WTC11 (cell line): Measurements from ENCODE around the gene KLHL30. TPM values are rescaled to one million over a fixed set of nuclear protein-coding genes. Genes with fewer than 3 reads are reported as not detected.

ENCODE experiments used
- CREB1 ChIP-seq: sonication (generic); formaldehyde crosslinking; IDR thresholded peaks from 2 replicates; pipeline ENCODE4 v1.8.0; 2023; ENCODE audit warnings: mild to moderate bottlenecking, missing genetic modification reagents
- CTCF ChIP-seq: fragments of 200-600 bp; IDR thresholded peaks from 2 replicates; pipeline ENCODE4 v1.8.0; 2022; ENCODE audit warnings: antibody characterized with exemption
- MXD4 ChIP-seq: fragments of 250-450 bp; sonication (Bioruptor Pico); IDR thresholded peaks from 2 replicates; pipeline ENCODE4 v1.8.0; 2021; ENCODE audit warnings: mild to moderate bottlenecking, moderate library complexity, borderline replicate concordance
- NFATC4 ChIP-seq: fragments of 250-450 bp; sonication (Bioruptor Pico); IDR thresholded peaks from 2 replicates; pipeline ENCODE4 v1.9.0; 2021; ENCODE audit warnings: mild to moderate bottlenecking
- PRRX2 ChIP-seq: fragments of 250-450 bp; sonication (Bioruptor Pico); IDR thresholded peaks from 2 replicates; pipeline ENCODE4 v1.8.0; 2021; ENCODE audit warnings: mild to moderate bottlenecking
- TEAD1 ChIP-seq: sonication (generic); formaldehyde crosslinking; IDR thresholded peaks from 2 replicates; pipeline ENCODE4 v1.8.0; 2022; ENCODE audit warnings: mild to moderate bottlenecking, missing genetic modification reagents
- USF2 ChIP-seq: sonication (generic); formaldehyde crosslinking; IDR thresholded peaks from 2 replicates; pipeline ENCODE4 v1.8.1; 2023; ENCODE audit warnings: mild to moderate bottlenecking, missing genetic modification reagents, moderate library complexity
- ZBTB43 ChIP-seq: sonication (generic); formaldehyde crosslinking; IDR thresholded peaks from 2 replicates; pipeline ENCODE4 v1.8.1; 2023; ENCODE audit warnings: mild to moderate bottlenecking, missing genetic modification reagents
- ZNF138 ChIP-seq: sonication (generic); formaldehyde crosslinking; conservative IDR thresholded peaks from 2 replicates; pipeline ENCODE4 v1.8.1; 2022; ENCODE audit warnings: mild to moderate bottlenecking, moderate library complexity, missing genetic modification reagents
- ZNF263 ChIP-seq: sonication (generic); formaldehyde crosslinking; IDR thresholded peaks from 2 replicates; pipeline ENCODE4 v1.8.1; 2022; ENCODE audit warnings: low read depth, mild to moderate bottlenecking, moderate library complexity, missing genetic modification reagents
- ZNF671 ChIP-seq: fragments of 250-450 bp; sonication (Bioruptor Pico); IDR thresholded peaks from 2 replicates; pipeline ENCODE4 v1.8.0; 2021; ENCODE audit warnings: mild to moderate bottlenecking
- total RNA-seq: library from RNA; stranded (reverse); gene quantifications from 3 replicates; pipeline ENCODE4 v1.2.3, GENCODE V29; 2021
- TF ChIP-seq, protein P1 (sequence below): sonication (generic); formaldehyde crosslinking; IDR thresholded peaks from 2 replicates; pipeline ENCODE4 v1.8.0; 2023; ENCODE audit warnings: missing genetic modification reagents
- TF ChIP-seq, protein P2 (sequence below): sonication (generic); formaldehyde crosslinking; IDR thresholded peaks from 2 replicates; pipeline ENCODE4 v1.8.0; 2022; ENCODE audit warnings: mild to moderate bottlenecking, missing genetic modification reagents
- TF ChIP-seq, protein P3 (sequence below): fragments of 250-450 bp; sonication (Bioruptor Pico); IDR thresholded peaks from 2 replicates; pipeline ENCODE4 v1.9.0; 2021; ENCODE audit warnings: moderate library complexity, mild to moderate bottlenecking, inconsistent platforms, borderline replicate concordance
- TF ChIP-seq, protein P4 (sequence below): sonication (generic); formaldehyde crosslinking; conservative IDR thresholded peaks from 2 replicates; pipeline ENCODE4 v1.8.1; 2022; ENCODE audit warnings: mild to moderate bottlenecking, missing genetic modification reagents
- TF ChIP-seq, protein P5 (sequence below): sonication (generic); formaldehyde crosslinking; IDR thresholded peaks from 2 replicates; pipeline ENCODE4 v1.8.0; 2023; ENCODE audit warnings: missing genetic modification reagents, mild to moderate bottlenecking, borderline replicate concordance

Gene KLHL30
- total RNA-seq, 1 experiment from 2014 or later, result not detected

DNA sequence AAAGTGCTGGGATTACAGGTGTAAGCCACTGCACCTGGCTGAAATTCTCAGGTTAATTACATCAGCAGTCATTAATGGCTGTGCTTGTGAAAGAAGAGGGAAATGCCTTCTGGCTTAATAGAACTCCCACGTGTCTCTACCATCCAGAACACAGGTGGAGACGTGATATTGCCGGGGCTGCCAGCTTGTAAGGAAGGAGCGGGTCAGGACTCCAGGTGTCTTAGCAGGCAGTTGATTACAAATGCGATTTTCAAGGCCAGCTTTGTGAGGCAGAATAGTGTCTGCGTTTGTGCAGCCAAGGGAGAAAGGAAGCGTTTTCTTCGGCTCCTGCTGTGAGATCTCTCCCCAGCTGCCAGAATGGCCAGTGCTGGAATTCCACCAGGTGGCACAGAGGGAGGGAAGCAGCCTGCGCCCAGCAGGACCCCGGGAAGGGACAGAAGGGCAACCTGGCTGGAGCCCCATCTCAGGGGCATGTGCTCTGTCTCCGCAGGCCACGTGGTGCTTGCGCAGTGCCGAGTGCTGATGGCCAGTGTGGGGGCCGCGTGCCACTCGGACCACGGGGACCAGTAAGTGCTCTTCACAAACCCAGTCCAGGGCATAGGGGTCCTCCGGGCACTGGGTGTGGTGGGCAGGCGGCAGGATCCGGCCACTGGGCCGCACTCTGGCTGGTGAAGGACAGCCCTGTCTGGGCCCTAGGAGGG is 42.0 kb upstream of the KLHL30 start (continued):
- TF ChIP-seq, protein P1, sequence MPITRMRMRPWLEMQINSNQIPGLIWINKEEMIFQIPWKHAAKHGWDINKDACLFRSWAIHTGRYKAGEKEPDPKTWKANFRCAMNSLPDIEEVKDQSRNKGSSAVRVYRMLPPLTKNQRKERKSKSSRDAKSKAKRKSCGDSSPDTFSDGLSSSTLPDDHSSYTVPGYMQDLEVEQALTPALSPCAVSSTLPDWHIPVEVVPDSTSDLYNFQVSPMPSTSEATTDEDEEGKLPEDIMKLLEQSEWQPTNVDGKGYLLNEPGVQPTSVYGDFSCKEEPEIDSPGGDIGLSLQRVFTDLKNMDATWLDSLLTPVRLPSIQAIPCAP (CRISPR knock-in tag), result no peak
- TF ChIP-seq MXD4 (no peak), NFATC4 (no peak), USF2 (CRISPR knock-in tag) (peak; percentile 63), ZNF138 (no peak), ZNF671 (CRISPR knock-in tag) (no peak), ZBTB43 (peak; percentile 86), ZNF263 (CRISPR knock-in tag) (no peak), TEAD1 (CRISPR knock-in tag) (peak; percentile 89; the same call in 1 of the 2 replicates), CTCF (no peak), CREB1 (CRISPR knock-in tag) (peak; percentile 81), PRRX2 (CRISPR knock-in tag) (no peak)
- TF ChIP-seq, protein P2, sequence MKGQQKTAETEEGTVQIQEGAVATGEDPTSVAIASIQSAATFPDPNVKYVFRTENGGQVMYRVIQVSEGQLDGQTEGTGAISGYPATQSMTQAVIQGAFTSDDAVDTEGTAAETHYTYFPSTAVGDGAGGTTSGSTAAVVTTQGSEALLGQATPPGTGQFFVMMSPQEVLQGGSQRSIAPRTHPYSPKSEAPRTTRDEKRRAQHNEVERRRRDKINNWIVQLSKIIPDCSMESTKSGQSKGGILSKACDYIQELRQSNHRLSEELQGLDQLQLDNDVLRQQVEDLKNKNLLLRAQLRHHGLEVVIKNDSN (CRISPR knock-in tag), result peak; percentile 64
- TF ChIP-seq, protein P3, sequence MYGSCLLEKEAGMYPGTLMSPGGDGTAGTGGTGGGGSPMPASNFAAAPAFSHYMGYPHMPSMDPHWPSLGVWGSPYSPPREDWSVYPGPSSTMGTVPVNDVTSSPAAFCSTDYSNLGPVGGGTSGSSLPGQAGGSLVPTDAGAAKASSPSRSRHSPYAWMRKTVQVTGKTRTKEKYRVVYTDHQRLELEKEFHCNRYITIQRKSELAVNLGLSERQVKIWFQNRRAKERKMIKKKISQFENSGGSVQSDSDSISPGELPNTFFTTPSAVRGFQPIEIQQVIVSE, result no peak
- TF ChIP-seq, protein P4, sequence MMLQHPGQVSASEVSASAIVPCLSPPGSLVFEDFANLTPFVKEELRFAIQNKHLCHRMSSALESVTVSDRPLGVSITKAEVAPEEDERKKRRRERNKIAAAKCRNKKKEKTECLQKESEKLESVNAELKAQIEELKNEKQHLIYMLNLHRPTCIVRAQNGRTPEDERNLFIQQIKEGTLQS (CRISPR knock-in tag), result no peak
- TF ChIP-seq, protein P5, sequence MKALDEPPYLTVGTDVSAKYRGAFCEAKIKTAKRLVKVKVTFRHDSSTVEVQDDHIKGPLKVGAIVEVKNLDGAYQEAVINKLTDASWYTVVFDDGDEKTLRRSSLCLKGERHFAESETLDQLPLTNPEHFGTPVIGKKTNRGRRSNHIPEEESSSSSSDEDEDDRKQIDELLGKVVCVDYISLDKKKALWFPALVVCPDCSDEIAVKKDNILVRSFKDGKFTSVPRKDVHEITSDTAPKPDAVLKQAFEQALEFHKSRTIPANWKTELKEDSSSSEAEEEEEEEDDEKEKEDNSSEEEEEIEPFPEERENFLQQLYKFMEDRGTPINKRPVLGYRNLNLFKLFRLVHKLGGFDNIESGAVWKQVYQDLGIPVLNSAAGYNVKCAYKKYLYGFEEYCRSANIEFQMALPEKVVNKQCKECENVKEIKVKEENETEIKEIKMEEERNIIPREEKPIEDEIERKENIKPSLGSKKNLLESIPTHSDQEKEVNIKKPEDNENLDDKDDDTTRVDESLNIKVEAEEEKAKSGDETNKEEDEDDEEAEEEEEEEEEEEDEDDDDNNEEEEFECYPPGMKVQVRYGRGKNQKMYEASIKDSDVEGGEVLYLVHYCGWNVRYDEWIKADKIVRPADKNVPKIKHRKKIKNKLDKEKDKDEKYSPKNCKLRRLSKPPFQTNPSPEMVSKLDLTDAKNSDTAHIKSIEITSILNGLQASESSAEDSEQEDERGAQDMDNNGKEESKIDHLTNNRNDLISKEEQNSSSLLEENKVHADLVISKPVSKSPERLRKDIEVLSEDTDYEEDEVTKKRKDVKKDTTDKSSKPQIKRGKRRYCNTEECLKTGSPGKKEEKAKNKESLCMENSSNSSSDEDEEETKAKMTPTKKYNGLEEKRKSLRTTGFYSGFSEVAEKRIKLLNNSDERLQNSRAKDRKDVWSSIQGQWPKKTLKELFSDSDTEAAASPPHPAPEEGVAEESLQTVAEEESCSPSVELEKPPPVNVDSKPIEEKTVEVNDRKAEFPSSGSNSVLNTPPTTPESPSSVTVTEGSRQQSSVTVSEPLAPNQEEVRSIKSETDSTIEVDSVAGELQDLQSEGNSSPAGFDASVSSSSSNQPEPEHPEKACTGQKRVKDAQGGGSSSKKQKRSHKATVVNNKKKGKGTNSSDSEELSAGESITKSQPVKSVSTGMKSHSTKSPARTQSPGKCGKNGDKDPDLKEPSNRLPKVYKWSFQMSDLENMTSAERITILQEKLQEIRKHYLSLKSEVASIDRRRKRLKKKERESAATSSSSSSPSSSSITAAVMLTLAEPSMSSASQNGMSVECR (CRISPR knock-in tag), result no peak
